Neural progenitor cell (in vitro differentiated cells): ENCODE data around the gene PPP1R2. TPM values are rescaled to one million over a fixed set of nuclear protein-coding genes. Genes with fewer than 3 reads are reported as not detected.
A peak's percentile ranks its signal among the peaks of the same experiment; 100 is the strongest.

Experiments
- DNase-seq: peaks from one replicate; pipeline ENCODE4 v3.0.0-alpha.2; 2016; ENCODE audit warnings: low spot score
- H2AFZ ChIP-seq: fragments of 200-600 bp; sonication (generic); replicated peaks from 2 replicates; pipeline ENCODE4 v1.6.1; 2016; ENCODE audit warnings: antibody characterized with exemption
- H3F3A ChIP-seq: fragments of 200-600 bp; sonication (generic); 2 replicates; pipeline ENCODE4 v1.6.1; 2016; ENCODE audit warnings: antibody characterized with exemption, low read depth
- H3K27ac ChIP-seq: fragments of 200-600 bp; sonication (generic); 2 replicates; pipeline ENCODE4 v1.5.1; 2016; ENCODE audit warnings: mild to moderate bottlenecking
- H3K27me3 ChIP-seq: fragments of 200-600 bp; sonication (generic); 2 replicates; pipeline ENCODE4 v1.6.1; 2016; ENCODE audit warnings: mild to moderate bottlenecking, moderate library complexity
- H3K36me3 ChIP-seq: fragments of 200-600 bp; sonication (generic); 2 replicates; pipeline ENCODE4 v1.5.1; 2016
- H3K4me1 ChIP-seq: fragments of 200-600 bp; sonication (generic); 2 replicates; pipeline ENCODE4 v1.6.1; 2016; ENCODE audit warnings: mixed run types
- H3K4me2 ChIP-seq: fragments of 200-600 bp; sonication (generic); 2 replicates; pipeline ENCODE4 v1.6.1; 2016
- H3K4me3 ChIP-seq: fragments of 200-600 bp; sonication (generic); 2 replicates; pipeline ENCODE4 v1.5.1; 2016
- H3K79me2 ChIP-seq: fragments of 200-600 bp; sonication (generic); 2 replicates; pipeline ENCODE4 v1.6.1; 2016; ENCODE audit warnings: low read depth
- H3K9ac ChIP-seq: fragments of 200-600 bp; sonication (generic); 2 replicates; pipeline ENCODE4 v1.6.1; 2016
- H3K9me3 ChIP-seq: fragments of 200-600 bp; sonication (generic); 2 replicates; pipeline ENCODE4 v1.5.1; 2016; ENCODE audit warnings: low read depth
- H4K20me1 ChIP-seq: fragments of 200-600 bp; sonication (generic); 2 replicates; pipeline ENCODE4 v1.6.1; 2016; ENCODE audit warnings: low read depth
- H3K27ac Mint-ChIP-seq: 3 replicates; pipeline ENCODE4 v1.8.0; 2021; ENCODE audit warnings: mixed read lengths
- H3K27me3 Mint-ChIP-seq: 2 replicates; pipeline ENCODE4 v1.8.0; 2022; ENCODE audit warnings: low read depth, mild to moderate bottlenecking, inconsistent platforms, moderate library complexity, mixed read lengths; ENCODE audit not compliant: insufficient read depth
- H3K36me3 Mint-ChIP-seq: 3 replicates; pipeline ENCODE4 v1.8.0; 2021; ENCODE audit warnings: mixed read lengths
- H3K4me1 Mint-ChIP-seq: 3 replicates; pipeline ENCODE4 v1.8.0; 2021; ENCODE audit warnings: mixed read lengths
- H3K4me3 Mint-ChIP-seq: 3 replicates; pipeline ENCODE4 v1.8.0; 2021; ENCODE audit warnings: mild to moderate bottlenecking, moderate library complexity, mixed read lengths
- H3K9me3 Mint-ChIP-seq: 3 replicates; pipeline ENCODE4 v1.8.0; 2020; ENCODE audit warnings: mixed read lengths
- CTCF ChIP-seq: fragments of 200-600 bp; sonication (generic); IDR thresholded peaks from 2 replicates; pipeline ENCODE4 v1.5.1; 2017; ENCODE audit warnings: antibody characterized with exemption, mild to moderate bottlenecking
- EZH2 ChIP-seq: fragments of 200-600 bp; sonication (generic); IDR thresholded peaks from 2 replicates; pipeline ENCODE4 v1.6.1; 2017; ENCODE audit warnings: antibody characterized with exemption, mild to moderate bottlenecking, moderate library complexity
- EZH2phosphoT487 ChIP-seq: fragments of 200-600 bp; sonication (generic); IDR thresholded peaks from 2 replicates; pipeline ENCODE4 v1.6.1; 2017; ENCODE audit warnings: antibody characterized with exemption
- total RNA-seq: library from RNA; depleted of rRNA; stranded (reverse); fragments of >200 nt; gene quantifications from 2 replicates; pipeline ENCODE4 v1.2.3, GENCODE V29; 2015; ENCODE audit warnings: low replicate concordance

The PPP1R2 gene
- total RNA-seq, 1 donor from 2014 or later: 59.2 TPM

GRCh38 chr3:195544230-195544536 lies 1.1 kb upstream of the PPP1R2 start:
- Mint-ChIP-seq H3K36me3 (no peaks in the 10 kb centered on the region), H3K27me3 (peaks cover 8% of the 10 kb centered on the region), H3K4me1 (peaks cover 43% of the 10 kb centered on the region), H3K27ac (peak overlapping the region; percentile 15), H3K4me3 (peak overlapping the region; percentile 89), H3K9me3 (no peaks in the 10 kb centered on the region)
- peaks cover 25% of the 10 kb centered on the region for H4K20me1 ChIP-seq
- H3K36me3 ChIP-seq: no peaks in the 10 kb centered on the region
- peak overlapping the region; percentile 88 for H3K4me3 ChIP-seq
- H3K9me3 ChIP-seq: no peaks in the 10 kb centered on the region
- H3K9ac ChIP-seq: no peak overlapping the region
- no peak for DNase-seq
- TF ChIP-seq EZH2: no peak
- TF ChIP-seq EZH2phosphoT487: no peak
- TF ChIP-seq CTCF: no peak
- H3F3A ChIP-seq: no peaks in the 10 kb centered on the region
- H2AFZ ChIP-seq: peak overlapping the region; percentile 86
- H3K4me2 ChIP-seq: peak overlapping the region; percentile 88
- peaks cover 36% of the 10 kb centered on the region for H3K79me2 ChIP-seq
- peaks cover 23% of the 10 kb centered on the region for H3K27me3 ChIP-seq
- peaks cover 12% of the 10 kb centered on the region for H3K4me1 ChIP-seq
- no peak overlapping the region for H3K27ac ChIP-seq

DNA sequence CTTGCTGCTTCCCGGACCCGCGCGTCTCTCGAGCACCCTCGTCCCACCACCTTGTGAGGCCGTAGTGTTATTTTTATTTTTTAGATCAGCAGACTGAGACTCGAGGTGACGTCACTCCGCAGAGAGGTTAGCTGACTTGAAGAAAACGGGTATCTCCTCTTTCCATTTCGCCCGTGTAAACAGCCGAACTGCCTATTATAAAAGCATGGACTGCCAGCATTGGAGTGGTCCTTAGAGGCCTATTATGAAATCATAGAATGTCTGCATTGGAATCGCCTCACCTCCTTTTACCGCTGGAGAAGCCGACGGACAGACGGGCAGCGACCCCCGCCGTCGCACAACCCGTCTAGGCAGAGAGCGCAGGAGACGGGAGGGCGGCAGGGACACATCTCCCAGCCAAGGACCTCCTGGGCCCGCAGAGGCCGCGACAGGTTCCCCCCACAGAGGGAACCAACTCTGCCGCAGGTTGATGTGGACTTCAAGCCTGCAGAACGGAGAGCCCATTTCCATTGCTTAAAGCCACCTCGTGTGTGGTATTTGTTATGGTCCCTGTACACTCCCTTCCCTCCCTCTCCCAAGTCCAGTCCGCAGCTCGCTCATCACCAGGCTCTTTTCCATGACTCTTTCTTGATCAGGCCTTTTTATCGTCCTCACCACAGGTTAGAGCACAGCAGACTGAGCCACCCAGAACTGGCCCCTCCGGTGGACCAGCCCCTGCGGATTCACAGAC lies 540 bp upstream of the PPP1R2 start:
- Histone ChIP-seq H3K36me3 (no peaks in the 10 kb centered on the region), H3K27ac (no peak overlapping the region), H3K4me3 (peak overlapping the region; percentile 88), H3F3A (no peaks in the 10 kb centered on the region), H3K9ac (no peak overlapping the region), H3K27me3 (peaks cover 23% of the 10 kb centered on the region), H3K9me3 (no peaks in the 10 kb centered on the region), H3K4me2 (peak overlapping the region; percentile 88), H3K79me2 (peaks cover 41% of the 10 kb centered on the region), H3K4me1 (peaks cover 12% of the 10 kb centered on the region), H4K20me1 (peaks cover 25% of the 10 kb centered on the region), H2AFZ (peak overlapping the region; percentile 86)
- DNase-seq: peak; percentile 55
- no peaks in the 10 kb centered on the region for H3K9me3 Mint-ChIP-seq
- peak overlapping the region; percentile 15 for H3K27ac Mint-ChIP-seq
- H3K36me3 Mint-ChIP-seq: no peaks in the 10 kb centered on the region
- TF ChIP-seq CTCF (no peak), EZH2phosphoT487 (peak; percentile 15), EZH2 (no peak)
- H3K27me3 Mint-ChIP-seq: peaks cover 8% of the 10 kb centered on the region
- H3K4me1 Mint-ChIP-seq: peaks cover 40% of the 10 kb centered on the region
- peak overlapping the region; percentile 89 for H3K4me3 Mint-ChIP-seq

- peak overlapping the region; percentile 91 for H2AFZ ChIP-seq
These were observed 818 bp downstream of the PPP1R2 start for GRCh38 chr3:195542316-195542697.

More at GRCh38 chr3:195542316-195542697, 818 bp downstream of the PPP1R2 start:
- TF ChIP-seq CTCF (no peak), EZH2 (no peak), EZH2phosphoT487 (no peak)
- Mint-ChIP-seq H3K9me3 (no peaks in the 10 kb centered on the region), H3K4me3 (peak overlapping the region; percentile 89), H3K36me3 (no peaks in the 10 kb centered on the region), H3K27me3 (peaks cover 8% of the 10 kb centered on the region), H3K4me1 (peaks cover 37% of the 10 kb centered on the region), H3K27ac (peak overlapping the region; percentile 36)
- peaks cover 23% of the 10 kb centered on the region for H3K27me3 ChIP-seq
- DNase-seq: no peak
- H4K20me1 ChIP-seq: peaks cover 30% of the 10 kb centered on the region
- peak overlapping the region; percentile 88 for H3K4me2 ChIP-seq
- peaks cover 12% of the 10 kb centered on the region for H3K4me1 ChIP-seq
- no peaks in the 10 kb centered on the region for H3F3A ChIP-seq
- H3K9me3 ChIP-seq: no peaks in the 10 kb centered on the region
- H3K9ac ChIP-seq: peak overlapping the region; percentile 77
- H3K4me3 ChIP-seq: peak overlapping the region; percentile 88
- H3K79me2 ChIP-seq: peaks cover 55% of the 10 kb centered on the region
- H3K36me3 ChIP-seq: no peaks in the 10 kb centered on the region
- no peak overlapping the region for H3K27ac ChIP-seq
